Ectodermal cell (in vitro differentiated cells): Measurements from ENCODE around the gene ENAH.

ENCODE experiments used
- H3K27ac ChIP-seq: 2 replicates; pipeline ENCODE4 v1.7.0; 2013; ENCODE audit warnings: mild to moderate bottlenecking, low read depth, low read length; ENCODE audit not compliant: insufficient read depth, poor library complexity, severe bottlenecking
- H3K27me3 ChIP-seq: 2 replicates; pipeline ENCODE4 v1.7.0; 2013; ENCODE audit warnings: mild to moderate bottlenecking, low read length; ENCODE audit not compliant: insufficient read depth, control insufficient read depth, poor library complexity, severe bottlenecking
- H3K36me3 ChIP-seq: one replicate; pipeline ENCODE4 v1.7.0; 2013; ENCODE audit warnings: low read length; ENCODE audit not compliant: control insufficient read depth, insufficient read depth
- H3K4me1 ChIP-seq: one replicate; pipeline ENCODE4 v1.7.0; 2013; ENCODE audit warnings: low read length; ENCODE audit not compliant: control insufficient read depth, insufficient read depth
- H3K4me3 ChIP-seq: 2 replicates; pipeline ENCODE4 v1.7.0; 2013; ENCODE audit warnings: low read depth, low read length, control low read depth; ENCODE audit not compliant: insufficient read depth
- H3K9me3 ChIP-seq: 2 replicates; pipeline ENCODE4 v1.7.0; 2013; ENCODE audit warnings: mild to moderate bottlenecking, low read length, moderate library complexity; ENCODE audit not compliant: control insufficient read depth
- WGBS, 2 experiments: methylation state at CpG; one replicate each; pipeline ENCODE4 v1.1.7; 2013; ENCODE audit warnings: missing lambda C conversion rate in 2 of 2; 5-methylcytosine and 5-hydroxymethylcytosine counted together

The ENAH gene

DNA sequence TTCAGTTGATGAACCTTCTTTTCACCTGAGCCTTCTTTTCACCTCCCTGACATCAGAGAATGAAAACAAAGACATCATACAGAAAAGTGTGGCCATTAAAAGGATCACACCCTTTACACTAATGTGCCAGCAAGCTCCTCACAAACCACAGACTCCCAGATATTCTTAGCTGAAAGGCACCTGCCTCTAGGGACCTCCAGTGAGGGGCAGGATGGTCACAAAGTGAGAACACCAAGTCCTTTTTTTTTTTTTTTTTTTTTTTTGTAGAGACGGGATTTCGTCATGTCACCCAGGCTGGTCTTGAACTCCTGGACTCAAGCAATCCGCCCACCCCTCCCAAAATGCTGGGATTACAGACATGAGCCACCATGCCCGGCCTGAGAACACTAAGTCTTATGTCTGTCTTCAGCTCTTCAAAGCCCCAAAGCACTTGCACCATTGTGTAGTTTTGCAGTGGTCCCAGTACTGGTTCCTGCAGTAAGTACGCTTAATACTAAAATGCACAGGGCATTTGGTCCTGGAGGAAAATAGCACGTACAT lies 166.9 kb downstream of the ENAH start:
- H3K4me3 ChIP-seq, result no peak overlapping the region
- H3K36me3 ChIP-seq, result no peaks in the 10 kb centered on the region
- no peaks in the 10 kb centered on the region for H3K9me3 ChIP-seq
- no peaks in the 10 kb centered on the region for H3K27me3 ChIP-seq
- no peak overlapping the region for H3K27ac ChIP-seq
- WGBS, 2 experiments, result 92 to 95% methylated on average over 6 of the region's 6 CpGs
- H3K4me1 ChIP-seq, result peaks cover 8% of the 10 kb centered on the region

DNA sequence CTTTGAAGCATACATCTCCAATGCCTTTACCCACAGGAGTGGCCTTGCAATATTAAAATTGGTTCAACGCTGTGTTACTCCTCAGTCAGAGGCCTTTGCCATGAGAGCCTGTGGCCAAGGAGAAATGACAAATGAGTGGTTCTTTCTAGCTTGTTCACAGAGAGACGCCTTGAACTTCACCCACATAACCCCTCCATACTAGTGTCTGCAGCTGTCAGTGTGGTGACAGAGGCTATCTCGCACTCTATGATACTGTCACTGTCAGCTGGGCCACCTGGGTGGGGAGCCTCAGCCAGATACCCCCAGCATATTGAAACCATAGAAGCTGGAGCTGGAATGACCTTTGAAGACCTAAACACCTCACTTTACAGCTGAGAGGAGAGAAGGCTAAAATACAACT lies 167.7 kb downstream of the ENAH start:
- peaks cover 8% of the 10 kb centered on the region for H3K4me1 ChIP-seq
- no peaks in the 10 kb centered on the region for H3K36me3 ChIP-seq
- no peak overlapping the region for H3K27ac ChIP-seq
- 92 to 93% methylated on average over 3 of the region's 3 CpGs for WGBS, 2 experiments
- H3K9me3 ChIP-seq, result no peaks in the 10 kb centered on the region
- no peaks in the 10 kb centered on the region for H3K27me3 ChIP-seq
- H3K4me3 ChIP-seq, result no peak overlapping the region

GRCh38 chr1:225484657-225485214 lies 168.2 kb downstream of the ENAH start:
- WGBS, 2 experiments, result 80 to 87% methylated on average over 10 of the region's 10 CpGs
- H3K4me1 ChIP-seq, result peaks cover 8% of the 10 kb centered on the region
- H3K9me3 ChIP-seq, result no peaks in the 10 kb centered on the region
- no peaks in the 10 kb centered on the region for H3K36me3 ChIP-seq
- no peaks in the 10 kb centered on the region for H3K27me3 ChIP-seq
- H3K4me3 ChIP-seq, result no peak overlapping the region
- H3K27ac ChIP-seq, result no peak overlapping the region

- no peaks in the 10 kb centered on the region for H3K9me3 ChIP-seq
- H3K27ac ChIP-seq, result no peak overlapping the region
- no peaks in the 10 kb centered on the region for H3K36me3 ChIP-seq
- H3K4me1 ChIP-seq, result peaks cover 8% of the 10 kb centered on the region
- WGBS, 2 experiments, result 78 to 80% methylated on average over 23 of the region's 23 CpGs
- H3K4me3 ChIP-seq, result no peak overlapping the region
- no peaks in the 10 kb centered on the region for H3K27me3 ChIP-seq
Measured at GRCh38 chr1:225483818-225484656, 168.9 kb downstream of the ENAH start.

DNA sequence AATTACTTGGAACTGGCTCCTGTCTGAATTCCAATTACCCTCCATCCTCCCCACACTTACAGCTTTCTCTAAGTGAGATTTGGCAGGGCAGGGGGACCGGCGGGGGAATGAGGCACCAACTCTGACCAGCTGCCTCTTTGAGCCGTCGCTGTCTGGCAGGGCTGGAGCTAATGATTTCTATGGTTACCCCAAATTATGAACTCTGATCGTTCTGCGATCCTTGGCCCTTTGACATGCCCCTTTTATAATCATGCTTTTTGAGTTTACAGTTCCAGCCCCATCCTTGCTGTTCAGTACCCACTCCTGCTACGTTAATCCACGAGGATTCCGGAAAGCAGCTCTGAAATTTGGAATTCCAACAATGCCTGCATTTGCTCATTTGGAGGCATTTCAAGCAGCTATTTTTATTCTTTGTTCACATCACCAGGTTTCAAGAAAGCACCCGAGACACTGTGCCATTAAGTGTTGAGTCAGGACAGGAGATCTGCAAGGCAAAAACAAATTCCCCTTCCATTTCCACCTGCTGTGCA lies 170.4 kb downstream of the ENAH start:
- WGBS, 2 experiments, result 82 to 86% methylated on average over 10 of the region's 10 CpGs
- no peak overlapping the region for H3K4me3 ChIP-seq
- H3K36me3 ChIP-seq, result no peaks in the 10 kb centered on the region
- H3K27me3 ChIP-seq, result no peaks in the 10 kb centered on the region
- peaks cover 8% of the 10 kb centered on the region for H3K4me1 ChIP-seq
- H3K9me3 ChIP-seq, result no peaks in the 10 kb centered on the region
- no peak overlapping the region for H3K27ac ChIP-seq

DNA sequence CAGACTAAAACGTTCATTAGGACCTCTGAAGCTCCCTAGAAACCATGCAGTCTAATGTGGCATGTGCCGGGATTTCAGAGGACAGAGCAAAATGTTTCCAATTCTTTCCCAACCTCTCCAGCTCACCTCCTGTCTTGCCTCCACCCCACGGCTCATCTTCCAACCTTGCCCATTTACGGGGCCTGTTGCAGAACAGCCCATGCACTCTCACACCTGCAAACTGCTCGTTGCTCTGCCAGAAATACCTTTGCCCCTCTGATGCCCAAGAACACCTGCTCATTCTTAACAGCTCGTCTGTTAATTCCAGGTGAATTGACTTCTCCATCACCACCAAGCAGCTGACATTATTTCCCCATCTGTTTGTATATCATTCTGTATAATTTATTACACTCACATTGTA lies 171.2 kb downstream of the ENAH start:
- Histone ChIP-seq H3K27me3 (no peaks in the 10 kb centered on the region), H3K4me1 (peaks cover 8% of the 10 kb centered on the region), H3K36me3 (no peaks in the 10 kb centered on the region), H3K27ac (no peak overlapping the region), H3K9me3 (no peaks in the 10 kb centered on the region), H3K4me3 (no peak overlapping the region)
- WGBS, 2 experiments, result 77 to 78% methylated on average over 6 of the region's 6 CpGs

DNA sequence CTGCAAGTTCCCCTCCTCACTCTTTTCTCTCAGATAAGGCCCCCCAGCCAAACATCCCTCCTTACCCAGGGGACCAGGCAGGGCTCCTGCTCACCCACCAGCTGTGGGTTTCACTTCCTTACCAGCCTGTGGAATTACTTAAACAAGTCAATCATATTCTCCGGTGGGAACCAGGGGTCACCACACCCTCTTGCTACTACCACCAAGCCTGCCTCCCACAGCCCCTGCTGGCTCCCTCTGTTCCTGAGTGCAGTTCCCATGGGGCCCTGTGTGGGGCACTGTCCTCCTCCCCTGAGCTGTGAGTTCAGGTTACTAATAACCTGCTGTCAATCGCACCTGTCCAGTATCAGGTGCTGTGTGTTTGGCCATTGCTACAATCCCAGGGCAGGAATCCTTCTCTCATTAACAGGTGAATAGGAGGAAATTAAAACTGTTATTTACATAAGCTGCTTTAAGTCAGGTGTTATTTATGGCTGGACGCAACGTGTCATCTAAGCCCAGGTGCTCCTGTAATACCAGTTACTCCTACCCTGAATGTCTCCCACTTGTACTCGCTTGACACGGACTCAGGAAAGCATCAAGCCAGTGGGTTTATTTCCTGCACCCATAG lies 172.0 kb downstream of the ENAH start:
- no peaks in the 10 kb centered on the region for H3K36me3 ChIP-seq
- H3K4me3 ChIP-seq, result no peak overlapping the region
- H3K27ac ChIP-seq, result no peak overlapping the region
- H3K4me1 ChIP-seq, result peaks cover 8% of the 10 kb centered on the region
- H3K9me3 ChIP-seq, result no peaks in the 10 kb centered on the region
- no peaks in the 10 kb centered on the region for H3K27me3 ChIP-seq
- 83% methylated on average over 6 of the region's 6 CpGs for WGBS, 2 experiments

DNA sequence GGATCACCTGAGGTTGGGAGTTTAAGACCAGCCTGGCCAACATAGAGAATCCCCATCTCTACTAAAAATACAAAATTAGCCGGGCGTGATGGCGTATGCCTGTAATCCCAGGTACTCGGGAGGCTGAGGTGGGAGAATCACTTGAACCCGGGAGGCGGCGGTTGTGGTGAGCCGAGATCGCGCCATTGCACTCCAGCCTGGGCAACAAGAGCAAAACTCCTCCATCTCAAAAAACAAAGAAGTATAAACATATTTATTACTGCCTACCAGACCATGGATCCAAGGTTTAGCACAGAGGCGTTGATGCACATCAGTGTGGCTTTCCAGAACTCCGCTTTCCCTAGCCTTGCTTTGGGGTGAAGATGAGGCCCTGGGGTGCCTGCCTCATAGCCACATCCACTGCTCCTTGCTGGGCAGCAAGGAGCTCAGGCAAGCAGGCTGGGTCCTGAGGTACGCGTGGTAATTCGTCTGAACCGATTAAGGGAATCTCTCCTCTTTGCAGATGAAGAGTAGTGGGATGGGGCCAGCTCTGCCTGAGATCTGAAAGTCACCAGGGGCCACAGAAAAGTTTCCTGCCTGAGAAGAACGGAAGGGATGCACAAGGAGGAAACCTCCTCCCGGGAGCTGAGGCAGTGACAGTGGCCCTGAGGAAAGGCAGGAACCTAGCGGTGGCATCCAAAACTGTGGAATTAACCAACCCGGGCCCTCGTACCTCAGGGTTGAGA lies 172.8 kb downstream of the ENAH start:
- 85 to 89% methylated on average over 21 of the region's 21 CpGs for WGBS, 2 experiments
- Histone ChIP-seq H3K4me3 (no peak overlapping the region), H3K27ac (no peak overlapping the region), H3K36me3 (no peaks in the 10 kb centered on the region), H3K4me1 (peaks cover 8% of the 10 kb centered on the region), H3K9me3 (no peaks in the 10 kb centered on the region), H3K27me3 (no peaks in the 10 kb centered on the region)

- 90 to 95% methylated on average over 9 of the region's 9 CpGs for WGBS, 2 experiments
- H3K27me3 ChIP-seq, result no peaks in the 10 kb centered on the region
- H3K4me1 ChIP-seq, result peaks cover 8% of the 10 kb centered on the region
- H3K4me3 ChIP-seq, result no peak overlapping the region
- no peaks in the 10 kb centered on the region for H3K36me3 ChIP-seq
- H3K27ac ChIP-seq, result no peak overlapping the region
- no peaks in the 10 kb centered on the region for H3K9me3 ChIP-seq
Measured at GRCh38 chr1:225479341-225479740, 173.6 kb downstream of the ENAH start.
